ENCODE measurements around the gene FGF18. TPM values are rescaled to one million over a fixed set of nuclear protein-coding genes. Genes with fewer than 3 reads are reported as not detected.
"Not testable (repeated sequence)": the region's sequence is repeated elsewhere in the genome, so short reads cannot be mapped to it uniquely, and the experiment has no call there.

FGF18 gene
- total and polyA plus RNA-seq, 2 experiments from 2014 or later = 50.3 to 81.9 TPM

GRCh38 chr5:171494452-171495121 lies 75.1 kb downstream of the FGF18 start:
- Histone ChIP-seq H3K27ac (peak overlapping the region; percentile 88), H3K27me3 (no peaks in the 10 kb centered on the region)

GRCh38 chr5:171495122-171495700 lies 75.8 kb downstream of the FGF18 start:
- TF ChIP-seq CTCF (IDR thresholded peaks at IDR 0.05; ENCODE audit: low read depth, low read length) = no peak
- no peak for DNase-seq (ENCODE audit: low read depth in 1 of 2, low spot score in 1 of 2)
- H3K27ac ChIP-seq = peak overlapping the region; percentile 88
- peaks cover 16% of the 10 kb centered on the region for H3K4me1 ChIP-seq (ENCODE audit: low read depth)
- no peaks in the 10 kb centered on the region for H3K36me3 ChIP-seq
- no peaks in the 10 kb centered on the region for H3K9me3 ChIP-seq (ENCODE audit: low read depth)
- H3K27me3 ChIP-seq = no peaks in the 10 kb centered on the region
- no peak overlapping the region for H3K4me3 ChIP-seq

More at GRCh38 chr5:171494452-171495121, 75.1 kb downstream of the FGF18 start:
- TF ChIP-seq CTCF (IDR thresholded peaks at IDR 0.05; ENCODE audit: low read depth, low read length) = no peak
- Histone ChIP-seq H3K36me3 (no peaks in the 10 kb centered on the region), H3K4me1 (ENCODE audit: low read depth) (peaks cover 16% of the 10 kb centered on the region), H3K4me3 (no peak overlapping the region), H3K9me3 (ENCODE audit: low read depth) (no peaks in the 10 kb centered on the region)
- peak; percentile 79 to 92 for DNase-seq (ENCODE audit: low read depth in 1 of 2, low spot score in 1 of 2)

GRCh38 chr5:171496456-171496855 lies 77.0 kb downstream of the FGF18 start:
- H3K27ac ChIP-seq = no peak overlapping the region
- H3K4me3 ChIP-seq = no peak overlapping the region

GRCh38 chr5:171497494-171497893 lies 78.0 kb downstream of the FGF18 start:
- H3K27ac ChIP-seq; DNase-seq (ENCODE audit: low read depth in 1 of 2, low spot score in 1 of 2); H3K36me3 ChIP-seq; H3K9me3 ChIP-seq (ENCODE audit: low read depth); H3K27me3 ChIP-seq; H3K4me3 ChIP-seq: not testable (repeated sequence)
- H3K4me1 ChIP-seq (ENCODE audit: low read depth) = peaks cover 16% of the 10 kb centered on the region

More at GRCh38 chr5:171496456-171496855, 77.0 kb downstream of the FGF18 start:
- Histone ChIP-seq H3K36me3 (no peaks in the 10 kb centered on the region), H3K9me3 (ENCODE audit: low read depth) (no peaks in the 10 kb centered on the region), H3K4me1 (ENCODE audit: low read depth) (peaks cover 16% of the 10 kb centered on the region), H3K27me3 (no peaks in the 10 kb centered on the region)
- TF ChIP-seq CTCF (IDR thresholded peaks at IDR 0.05; ENCODE audit: low read depth, low read length) = no peak
- DNase-seq (ENCODE audit: low read depth in 1 of 2, low spot score in 1 of 2) = no peak

GRCh38 chr5:171498166-171498565 lies 78.7 kb downstream of the FGF18 start:
- Histone ChIP-seq H3K27me3 (no peaks in the 10 kb centered on the region), H3K9me3 (ENCODE audit: low read depth) (no peaks in the 10 kb centered on the region), H3K27ac (no peak overlapping the region), H3K4me3 (no peak overlapping the region), H3K4me1 (ENCODE audit: low read depth) (peaks cover 16% of the 10 kb centered on the region), H3K36me3 (no peaks in the 10 kb centered on the region)
- no peak for DNase-seq (ENCODE audit: low read depth in 1 of 2, low spot score in 1 of 2)
- TF ChIP-seq CTCF (IDR thresholded peaks at IDR 0.05; ENCODE audit: low read depth, low read length) = no peak

- H3K4me3 ChIP-seq = no peak overlapping the region
- no peak for DNase-seq (ENCODE audit: low read depth in 1 of 2, low spot score in 1 of 2)
- no peaks in the 10 kb centered on the region for H3K27me3 ChIP-seq
- H3K36me3 ChIP-seq = no peaks in the 10 kb centered on the region
- H3K27ac ChIP-seq = no peak overlapping the region
- H3K9me3 ChIP-seq (ENCODE audit: low read depth) = no peaks in the 10 kb centered on the region
- no peak for TF ChIP-seq CTCF (IDR thresholded peaks at IDR 0.05; ENCODE audit: low read depth, low read length)
- H3K4me1 ChIP-seq (ENCODE audit: low read depth) = peaks cover 10% of the 10 kb centered on the region
These were observed 80.2 kb downstream of the FGF18 start for GRCh38 chr5:171499611-171500010.

Data from cardiac muscle cell (in vitro differentiated cells and primary cell).